ENCODE measurements around the gene RECQL5.
A peak's percentile ranks its signal among the peaks of the same experiment; 100 is the strongest.

The RECQL5 gene

GRCh38 chr17:75632428-75632827, 34.5 kb downstream of the RECQL5 start:
- DNase-seq = no peak

- DNase-seq = no peak
Measured at GRCh38 chr17:75631353-75631752, 35.6 kb downstream of the RECQL5 start.

- DNase-seq = no peak
Measured at GRCh38 chr17:75630071-75630917, 36.7 kb downstream of the RECQL5 start.

DNA sequence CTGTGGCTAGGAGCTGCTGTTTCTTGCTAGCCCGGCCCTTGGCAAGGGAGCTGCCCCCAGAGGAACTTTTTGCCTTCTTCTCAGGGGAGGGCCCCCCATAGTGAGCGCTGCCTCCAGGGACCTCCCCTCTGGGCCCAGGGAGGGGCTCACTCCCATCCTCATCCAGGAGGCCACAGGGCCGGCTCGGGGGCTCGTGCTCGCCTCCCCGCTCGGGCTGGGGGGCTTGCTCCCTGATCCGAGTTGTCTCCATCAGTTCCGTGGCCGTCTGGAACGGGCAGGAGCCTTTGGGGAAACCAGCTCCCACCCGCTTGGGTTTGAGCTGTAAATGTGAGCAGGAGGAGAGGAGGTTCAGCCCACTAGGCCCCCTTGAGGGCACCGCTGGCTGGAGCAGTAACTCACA, 37.8 kb downstream of the RECQL5 start:
- no peak for DNase-seq

GRCh38 chr17:75628425-75628824, 38.5 kb downstream of the RECQL5 start:
- no peak for DNase-seq

DNA sequence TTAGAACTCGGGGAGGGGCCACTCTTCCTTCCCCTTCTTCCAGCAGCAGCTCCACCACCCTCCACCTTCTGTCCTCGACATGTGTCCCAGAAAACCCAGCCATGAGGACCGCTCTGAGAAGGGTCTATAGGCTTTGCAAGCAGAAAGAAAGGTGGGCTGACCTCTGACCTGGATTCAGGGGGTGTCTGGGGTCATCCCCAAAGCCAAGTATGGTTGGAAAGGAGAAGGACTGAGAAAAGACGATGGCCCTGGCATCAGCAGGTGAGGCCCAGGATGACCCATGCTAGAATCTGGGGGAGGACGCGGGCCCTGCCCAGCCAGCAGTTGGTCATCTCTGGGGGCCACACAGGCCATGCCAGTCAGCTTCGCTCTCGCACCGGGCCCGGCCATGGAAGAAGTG, 39.9 kb downstream of the RECQL5 start:
- no peak for DNase-seq

DNA sequence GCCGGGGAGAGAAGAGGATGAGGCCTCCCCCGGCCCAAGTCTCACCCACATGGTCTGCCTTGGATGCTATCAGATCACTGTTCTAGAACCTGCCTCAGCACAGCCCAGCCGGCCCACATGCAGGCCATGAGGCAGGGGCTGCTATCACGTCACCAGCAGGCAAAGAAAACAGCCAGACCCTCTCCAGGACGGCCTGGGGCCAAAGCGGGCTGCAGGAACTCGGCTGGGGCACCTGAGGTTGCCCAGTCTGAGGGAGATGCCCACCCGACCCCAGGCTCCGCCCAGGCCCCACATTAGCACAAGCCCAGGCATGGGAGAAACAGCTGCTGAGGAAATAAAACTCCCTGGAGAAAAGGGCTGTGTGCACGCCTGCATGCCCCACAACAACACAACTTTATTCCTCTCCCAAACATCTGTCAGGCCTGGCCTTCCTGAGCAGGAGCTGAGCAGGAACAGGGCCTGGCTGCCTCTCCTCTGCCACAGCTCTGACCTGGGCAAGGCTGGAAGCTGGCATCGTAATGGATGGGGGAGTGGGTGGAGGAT, 40.4 kb downstream of the RECQL5 start:
- DNase-seq = no peak

DNA sequence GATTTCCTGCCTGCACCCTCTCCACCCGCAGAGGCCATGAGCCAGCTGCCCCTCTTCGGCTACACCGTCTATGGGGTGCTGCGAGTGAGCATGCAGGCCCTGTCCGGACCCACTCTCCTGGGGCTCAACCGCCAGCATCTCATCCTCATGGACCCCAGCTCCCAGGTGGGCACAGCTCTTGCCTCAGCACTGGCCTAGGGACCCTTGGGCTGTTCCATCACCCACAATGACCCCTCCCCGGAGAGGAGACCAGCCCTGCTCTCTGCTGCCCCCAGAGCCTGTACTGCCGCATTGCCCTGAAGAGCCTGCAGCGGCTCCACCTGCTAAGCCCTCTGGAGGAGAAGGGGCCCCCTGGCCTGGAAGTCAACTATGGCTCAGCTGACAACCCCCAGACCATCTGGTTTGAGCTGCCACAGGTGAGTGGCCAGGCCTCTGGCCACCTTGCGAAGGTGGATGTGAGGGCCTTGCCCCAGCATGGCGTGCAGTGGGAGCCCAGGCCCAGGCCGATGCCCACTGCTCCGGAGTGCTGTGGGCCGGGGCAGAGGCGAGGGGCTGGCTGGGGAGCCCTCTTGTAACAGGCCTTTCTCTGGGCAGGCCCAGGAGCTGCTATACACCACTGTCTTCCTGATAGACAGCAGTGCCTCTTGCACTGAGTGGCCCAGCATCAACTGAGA, 41.0 kb downstream of the RECQL5 start:
- DNase-seq = peak; percentile 43

DNA sequence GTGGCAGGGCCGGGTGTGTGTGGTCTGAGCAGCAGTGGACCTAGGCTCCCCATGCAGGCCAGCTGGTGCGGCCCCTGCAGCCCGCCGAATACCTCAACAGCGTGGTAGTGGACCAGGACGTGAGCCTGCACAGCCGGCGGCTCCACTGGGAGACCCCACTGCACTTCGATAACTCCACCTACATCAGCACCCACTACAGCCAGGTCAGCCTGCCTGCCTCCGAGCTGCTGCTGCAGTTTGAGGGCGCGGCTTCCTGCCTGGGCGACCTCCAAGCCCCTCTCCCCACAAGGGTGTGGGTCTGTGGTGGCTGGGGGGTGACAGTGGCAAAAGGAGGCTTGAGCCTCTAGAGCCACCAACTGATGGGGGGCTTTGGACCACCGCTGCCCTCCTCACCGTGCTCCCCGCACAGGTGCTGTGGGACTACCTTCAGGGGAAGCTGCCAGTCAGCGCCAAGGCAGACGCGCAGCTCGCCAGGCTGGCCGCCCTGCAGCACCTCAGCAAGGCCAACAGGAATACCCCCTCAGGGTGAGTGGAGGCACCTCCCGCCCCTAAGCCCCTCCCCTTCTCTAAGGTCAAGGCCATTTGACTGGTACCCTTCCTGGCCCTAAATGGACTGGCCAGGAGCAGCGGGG, 42.1 kb downstream of the RECQL5 start:
- no peak for DNase-seq

GRCh38 chr17:75624021-75624420, 42.9 kb downstream of the RECQL5 start:
- DNase-seq = no peak

GRCh38 chr17:75623386-75623785, 43.6 kb downstream of the RECQL5 start:
- no peak for DNase-seq

DNA sequence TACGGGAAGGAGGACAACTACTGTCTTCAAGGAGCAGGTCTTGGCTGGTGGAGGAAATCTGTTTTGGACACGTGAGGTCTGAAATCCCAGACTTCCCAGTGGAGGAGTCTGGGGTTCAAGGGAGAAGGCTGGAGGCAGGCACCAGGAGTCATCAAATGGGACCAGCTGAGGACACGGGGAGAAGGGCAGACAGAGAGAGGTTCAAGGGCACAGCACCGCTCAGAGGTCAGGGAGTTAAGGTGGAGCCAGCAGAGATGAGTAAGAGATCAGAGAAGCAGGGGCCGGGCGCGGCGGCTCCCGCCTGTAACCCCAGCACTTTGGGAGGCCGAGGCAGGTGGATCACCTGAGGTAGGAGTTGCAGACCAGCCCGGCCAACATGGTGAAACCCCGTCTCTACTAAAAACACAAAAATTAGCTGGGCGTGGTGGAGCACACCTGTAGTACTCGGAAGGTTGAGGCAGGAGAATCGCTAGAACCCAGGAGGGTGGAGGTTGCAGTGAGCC, 44.1 kb downstream of the RECQL5 start:
- DNase-seq = no peak

GRCh38 chr17:75622076-75622475, 44.9 kb downstream of the RECQL5 start:
- no peak for DNase-seq

GRCh38 chr17:75621489-75621888, 45.5 kb downstream of the RECQL5 start:
- no peak for DNase-seq

DNA sequence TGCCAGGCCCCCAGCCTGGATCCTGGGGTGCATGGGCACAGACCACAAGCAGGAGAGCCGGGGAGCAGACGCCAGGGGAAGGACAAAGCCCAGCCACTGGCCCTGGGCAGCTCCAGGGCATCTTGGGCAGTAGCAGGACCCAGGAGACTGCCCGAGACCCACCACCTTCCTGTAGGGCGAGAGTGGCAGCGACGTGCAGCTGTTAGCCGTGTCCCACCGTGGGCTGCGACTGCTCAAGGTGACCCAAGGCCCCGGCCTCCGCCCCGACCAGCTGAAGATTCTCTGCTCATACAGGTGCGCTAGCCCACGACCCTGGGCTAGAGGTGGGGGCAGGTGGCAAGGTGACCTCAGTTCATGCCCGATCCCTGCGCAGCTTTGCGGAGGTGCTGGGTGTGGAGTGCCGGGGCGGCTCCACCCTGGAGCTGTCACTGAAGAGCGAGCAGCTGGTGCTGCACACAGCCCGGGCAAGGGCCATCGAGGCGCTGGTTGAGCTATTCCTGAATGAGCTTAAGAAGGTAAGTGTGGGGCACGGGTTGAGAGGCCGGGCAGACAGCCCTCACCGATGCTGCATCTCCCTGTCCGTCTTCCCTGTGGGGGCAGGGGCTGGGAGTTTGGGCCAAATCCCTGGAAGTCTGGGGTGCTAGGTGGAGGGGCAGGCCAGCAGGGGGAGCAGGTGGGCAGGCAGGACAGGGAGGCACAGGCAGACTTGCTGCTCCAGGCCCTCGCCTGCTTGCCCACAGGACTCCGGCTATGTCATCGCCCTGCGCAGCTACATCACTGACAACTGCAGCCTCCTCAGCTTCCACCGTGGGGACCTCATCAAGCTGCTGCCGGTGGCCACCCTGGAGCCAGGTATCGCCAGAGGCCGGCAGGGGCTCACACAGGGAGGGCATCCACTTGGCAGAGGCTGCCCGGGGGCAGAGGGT, 47.2 kb downstream of the RECQL5 start:
- peak; percentile 21 for DNase-seq

GRCh38 chr17:75617675-75618074, 49.3 kb downstream of the RECQL5 start:
- DNase-seq = no peak

DNA sequence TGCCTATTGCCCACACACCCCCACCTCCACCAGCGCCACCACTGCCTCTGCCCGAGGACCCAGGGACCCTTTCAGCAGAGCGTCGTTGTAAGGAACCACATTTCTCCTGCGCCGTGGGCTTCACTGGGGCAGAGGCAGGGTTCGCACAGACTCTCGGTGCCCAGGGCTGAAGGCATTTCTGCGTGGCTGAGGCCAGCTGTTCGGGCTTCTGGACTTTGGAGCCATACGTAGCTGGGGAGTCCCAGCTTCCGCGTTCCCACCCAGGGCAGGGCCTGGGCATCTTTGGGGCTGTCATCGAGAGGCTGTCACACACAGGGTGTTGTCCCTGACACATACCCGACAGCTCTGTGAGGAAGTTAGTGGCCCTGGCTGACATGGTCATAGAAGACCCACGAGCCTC, 49.7 kb downstream of the RECQL5 start:
- no peak for DNase-seq

DNA sequence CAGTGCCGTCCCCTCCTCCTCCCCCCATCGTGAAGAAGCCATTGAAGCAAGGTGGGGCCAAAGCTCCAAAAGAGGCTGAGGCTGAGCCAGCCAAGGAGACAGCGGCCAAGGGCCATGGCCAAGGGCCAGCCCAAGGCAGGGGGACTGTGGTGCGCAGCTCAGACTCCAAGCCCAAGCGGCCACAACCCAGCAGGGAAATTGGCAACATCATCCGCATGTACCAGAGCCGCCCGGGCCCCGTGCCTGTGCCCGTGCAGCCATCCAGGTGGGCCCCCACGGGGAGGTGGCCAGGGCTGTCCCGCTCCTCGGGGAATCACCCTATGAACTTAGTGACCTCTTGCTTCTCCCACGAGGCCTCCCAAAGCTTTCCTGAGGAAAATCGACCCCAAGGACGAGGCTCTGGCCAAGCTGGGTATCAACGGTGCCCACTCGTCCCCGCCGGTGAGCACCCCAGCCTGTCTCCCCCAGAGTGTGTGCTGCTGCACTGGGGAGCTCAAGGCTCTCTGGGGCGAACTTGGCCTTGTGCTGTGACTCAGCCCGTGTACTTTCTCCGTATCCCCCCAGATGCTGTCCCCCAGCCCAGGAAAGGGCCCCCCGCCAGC, 50.3 kb downstream of the RECQL5 start:
- no peak for DNase-seq

DNA sequence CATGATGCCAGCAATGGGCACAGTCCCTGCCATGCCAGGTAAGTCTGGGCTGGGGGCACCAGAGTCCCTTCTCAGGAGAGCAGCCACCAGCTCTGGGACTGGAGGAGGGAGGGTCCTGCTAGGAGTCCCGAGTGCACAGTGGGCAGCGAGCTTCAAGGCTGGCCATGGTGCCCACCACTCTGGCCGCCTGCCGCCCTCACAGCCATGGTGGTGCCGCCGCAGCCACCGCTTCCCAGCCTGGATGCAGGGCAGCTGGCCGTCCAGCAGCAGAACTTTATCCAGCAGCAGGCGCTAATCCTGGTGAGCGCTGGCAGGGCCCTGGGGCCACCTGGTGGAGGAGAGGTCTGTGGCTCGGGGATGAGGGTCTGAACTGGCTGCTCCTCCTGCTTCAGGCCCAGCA, 51.7 kb downstream of the RECQL5 start:
- DNase-seq = no peak

- DNase-seq = no peak
Measured at GRCh38 chr17:75614556-75615270, 52.2 kb downstream of the RECQL5 start.

DNA sequence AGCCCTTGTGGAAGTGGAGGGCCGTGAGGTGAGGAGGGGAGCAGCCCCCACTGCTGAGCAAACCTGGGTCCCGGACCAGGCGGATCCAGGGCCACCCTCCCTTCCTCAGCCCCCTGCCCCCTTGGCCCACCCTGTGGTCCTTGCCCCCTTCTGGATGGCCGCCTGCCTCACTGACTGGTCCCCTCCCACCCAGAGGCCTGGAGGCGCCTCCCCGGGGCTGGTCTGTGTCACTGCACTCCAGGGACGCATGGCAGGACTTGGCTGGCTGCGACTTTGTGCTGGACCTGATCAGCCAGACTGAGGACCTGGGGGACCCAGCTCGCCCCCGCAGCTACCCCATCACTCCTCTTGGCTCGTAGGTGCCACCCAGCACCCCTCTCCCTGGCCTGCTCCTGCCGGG, 52.9 kb downstream of the RECQL5 start:
- no peak for DNase-seq
